ENCODE data around the gene DCST1.

- no peak for TF ChIP-seq CTCF (IDR thresholded peaks at IDR 0.05)
- no peak for TF ChIP-seq EZH2 (IDR thresholded peaks at IDR 0.05; ENCODE audit: borderline replicate concordance, insufficient read depth, low read depth, low read length, poor library complexity, severe bottlenecking)
These were observed 35.0 kb downstream of the DCST1 start for GRCh38 chr1:155068599-155068998.

Data from B cell (primary cell).